IMR-90 (cell line): ENCODE measurements around the gene KRTAP5-1. TPM values are rescaled to one million over a fixed set of nuclear protein-coding genes. Genes with fewer than 3 reads are reported as not detected.
"Not testable (repeated sequence)": the region's sequence is repeated elsewhere in the genome, so short reads cannot be mapped to it uniquely, and the experiment has no call there.

Experiments
- ATAC-seq: fragments of 200-7000 bp; cut with Tn5 transposase; 2 replicates; pipeline ENCODE4 v1.9.1; 2020; ENCODE audit warnings: low read depth, mild to moderate bottlenecking, moderate library complexity
- BruUV-seq: library from RNA; stranded (reverse); fragments of 400-500 nt; replicated peaks from 2 replicates; lab custom pipeline; 2021; lab: Mats Ljungman, UMichigan
- CTCF ChIA-PET: fragments of 300-600 bp; formaldehyde crosslinking; extraction: SDS; loops from one replicate; lab custom pipeline; 2021; ENCODE audit warnings: antibody characterized with exemption; lab: Yijun Ruan, JAX
- POLR2A ChIA-PET: fragments of 300-600 bp; sonication (Branson Sonifier 250); formaldehyde crosslinking; loops from one replicate; lab custom pipeline; 2022; ENCODE audit warnings: antibody characterized with exemption; ENCODE audit not compliant: unreplicated experiment; lab: Charles Lee
- DNase-seq: peaks from one replicate; pipeline ENCODE4 v3.0.0; 2013
- H2AFZ ChIP-seq: replicated peaks from 2 replicates; pipeline ENCODE3; 2013; ENCODE audit warnings: low read length, mild to moderate bottlenecking; ENCODE audit not compliant: poor library complexity
- H2AK5ac ChIP-seq: 2 replicates; pipeline ENCODE4 v1.6.1; 2013; ENCODE audit warnings: low read depth, low read length, inconsistent platforms
- H2AK9ac ChIP-seq: replicated peaks from 2 replicates; pipeline ENCODE3; 2013; ENCODE audit warnings: mild to moderate bottlenecking, low read depth, low read length, moderate library complexity; ENCODE audit not compliant: poor library complexity
- H2BK120ac ChIP-seq: 2 replicates; pipeline ENCODE4 v1.6.1; 2013; ENCODE audit warnings: low read depth, low read length, inconsistent platforms
- H2BK15ac ChIP-seq: 3 replicates; pipeline ENCODE4 v1.6.1; 2013; ENCODE audit warnings: low read depth, low read length, inconsistent platforms
- H2BK20ac ChIP-seq: 2 replicates; pipeline ENCODE4 v1.6.1; 2013; ENCODE audit warnings: low read depth, mild to moderate bottlenecking, inconsistent platforms, low read length, moderate library complexity
- H2BK5ac ChIP-seq: 2 replicates; pipeline ENCODE4 v1.6.1; 2013; ENCODE audit warnings: mild to moderate bottlenecking, low read depth, low read length, inconsistent platforms; ENCODE audit not compliant: poor library complexity, severe bottlenecking
- H3K14ac ChIP-seq: replicated peaks from 2 replicates; pipeline ENCODE4 v1.6.1; 2013; ENCODE audit warnings: low read depth, low read length, inconsistent platforms
- H3K18ac ChIP-seq: 2 replicates; pipeline ENCODE4 v1.6.1; 2013; ENCODE audit warnings: low read depth, low read length, control low read depth
- H3K23ac ChIP-seq: 2 replicates; pipeline ENCODE4 v1.6.1; 2013; ENCODE audit warnings: low read depth, low read length, inconsistent platforms
- H3K27ac ChIP-seq: 2 replicates; pipeline ENCODE4 v1.5.1; 2013; ENCODE audit warnings: mild to moderate bottlenecking, control low read depth, low read length; ENCODE audit not compliant: insufficient read depth
- H3K27me3 ChIP-seq: 2 replicates; pipeline ENCODE4 v1.6.1; 2013; ENCODE audit warnings: low read length; ENCODE audit not compliant: control insufficient read depth, insufficient read depth
- H3K36me3 ChIP-seq: 2 replicates; pipeline ENCODE4 v1.6.1; 2013; ENCODE audit warnings: low read length, mixed read lengths; ENCODE audit not compliant: control insufficient read depth, insufficient read depth
- H3K4ac ChIP-seq: 2 replicates; pipeline ENCODE4 v1.6.1; 2013; ENCODE audit warnings: low read depth, low read length, inconsistent platforms
- H3K4me1 ChIP-seq: 2 replicates; pipeline ENCODE4 v1.6.1; 2013; ENCODE audit warnings: low read length, mixed read lengths; ENCODE audit not compliant: control insufficient read depth, insufficient read depth
- H3K4me2 ChIP-seq: 2 replicates; pipeline ENCODE4 v1.6.1; 2013; ENCODE audit warnings: low read depth, mild to moderate bottlenecking, control low read depth, low read length, moderate library complexity
- H3K4me3 ChIP-seq: 2 replicates; pipeline ENCODE4 v1.5.1; 2013; ENCODE audit warnings: low read depth, mild to moderate bottlenecking, control low read depth, low read length, moderate library complexity; ENCODE audit not compliant: insufficient read depth
- H3K56ac ChIP-seq: 2 replicates; pipeline ENCODE4 v1.6.1; 2013; ENCODE audit warnings: low read length, inconsistent platforms; ENCODE audit not compliant: insufficient read depth; ENCODE audit errors: extremely low read depth
- H3K79me1 ChIP-seq, 2 experiments: 2 replicates each; pipeline ENCODE4 v1.6.1; 2013; ENCODE audit warnings: low read length in 2 of 2, inconsistent platforms in 1 of 2, low read depth in 1 of 2
- H3K9ac ChIP-seq: 2 replicates; pipeline ENCODE4 v1.6.1; 2013; ENCODE audit warnings: low read depth, low read length, control low read depth
- H3K9me1 ChIP-seq: 2 replicates; pipeline ENCODE4 v1.6.1; 2013; ENCODE audit warnings: low read length, inconsistent platforms; ENCODE audit not compliant: insufficient read depth
- H3K9me3 ChIP-seq: 2 replicates; pipeline ENCODE4 v1.6.1; 2013; ENCODE audit warnings: low read length; ENCODE audit not compliant: control insufficient read depth, insufficient read depth
- H4K20me1 ChIP-seq: 2 replicates; pipeline ENCODE4 v1.6.1; 2013; ENCODE audit warnings: low read length, inconsistent platforms; ENCODE audit not compliant: insufficient read depth
- H4K5ac ChIP-seq: 2 replicates; pipeline ENCODE4 v1.6.1; 2013; ENCODE audit warnings: mild to moderate bottlenecking, low read depth, low read length, control low read depth
- H4K8ac ChIP-seq, 2 experiments: 2 replicates each; pipeline ENCODE4 v1.6.1; 2013; ENCODE audit warnings: low read depth in 2 of 2, low read length in 2 of 2, control low read depth in 1 of 2, inconsistent platforms in 1 of 2
- H4K91ac ChIP-seq: 2 replicates; pipeline ENCODE4 v1.6.1; 2013; ENCODE audit warnings: low read depth, low read length, inconsistent platforms; ENCODE audit not compliant: insufficient read depth
- WGBS, 2 experiments: methylation state at CpG; one replicate each; pipeline versions ENCODE4 v1.1.5 to v1.1.7; 2013; ENCODE audit warnings: missing lambda C conversion rate in 2 of 2; ENCODE audit not compliant: insufficient read length in 1 of 2; ENCODE audit errors: extremely low coverage in 2 of 2; 5-methylcytosine and 5-hydroxymethylcytosine counted together
- dilution Hi-C: fragments of 300-500 bp; cut with HindIII; formaldehyde crosslinking; loops from one replicate; pipeline ENCODE4 v1.14.3; 2018; ENCODE audit warnings: low sequenced_read_pairs; ENCODE audit not compliant: unreplicated experiment
- in situ Hi-C: fragments of 300-500 bp; cut with MboI; formaldehyde crosslinking; loops from 3 replicates; pipeline ENCODE4 v1.14.3; 2019; ENCODE audit warnings: low sequenced_read_pairs, inconsistent platforms, mixed read lengths
- intact Hi-C: fragments of 100-400 bp; cut with micrococcal nuclease; formaldehyde crosslinking; loops from 2 replicates; pipeline ENCODE4 v1.10.0; 2022
- polyA plus RNA-seq, 3 experiments: library from polyadenylated mRNA; depleted of rRNA; stranded (reverse); fragments of >200 nt; gene quantifications; 2 replicates each; pipeline ENCODE4 v1.2.3, GENCODE V29; 2012; ENCODE audit warnings: low replicate concordance in 1 of 3
- total RNA-seq: library from RNA; depleted of rRNA; stranded (reverse); fragments of >200 nt; gene quantifications from 2 replicates; pipeline ENCODE4 v1.2.3, GENCODE V29; 2012

The KRTAP5-1 gene
- total and polyA plus RNA-seq, 2 of the 4 experiments (the other 2 are of a cell fraction), result not detected

GRCh38 chr11:1605923-1606322, 20.8 kb upstream of the KRTAP5-1 start:
- H4K20me1 ChIP-seq, H3K79me1 ChIP-seq, H4K5ac ChIP-seq, DNase-seq, H3K14ac ChIP-seq, H3K4ac ChIP-seq, H3K27ac ChIP-seq, H3K4me1 ChIP-seq, H3K9me3 ChIP-seq, H3K56ac ChIP-seq, H3K4me2 ChIP-seq, H3K23ac ChIP-seq, H3K9me1 ChIP-seq, H2BK5ac ChIP-seq, H4K91ac ChIP-seq, H2BK120ac ChIP-seq, H3K36me3 ChIP-seq, H3K4me3 ChIP-seq, intact Hi-C loops, H2AK9ac ChIP-seq, H4K8ac ChIP-seq, in situ Hi-C loops, H3K9ac ChIP-seq, H2AK5ac ChIP-seq, POLR2A ChIA-PET, H2AFZ ChIP-seq, H3K18ac ChIP-seq, dilution Hi-C loops, H2BK15ac ChIP-seq, ATAC-seq, H2BK20ac ChIP-seq, BruUV-seq: not testable (repeated sequence)
- H3K27me3 ChIP-seq, result peaks cover 49% of the 10 kb centered on the region
- CTCF ChIA-PET, result interaction anchor here (1.0 kb wide), 1 partner anchor 11 kb away, joined by 4 read pairs; no protein-coding TSS in a partner anchor
- WGBS, 2 experiments, result 85% methylated on average over 6 of the region's 13 CpGs; no CpG with 5 or more reads in 1 of the 2 experiments
